Neuronal stem cell (in vitro differentiated cells): Measurements from ENCODE around the gene SYNE1.

Experiments used
- DNase-seq: peaks from one replicate; pipeline ENCODE4 v3.0.0-alpha.2; 2013; ENCODE audit warnings: low spot score
- H2AFZ ChIP-seq: one replicate; pipeline ENCODE4 v1.6.1; 2013; ENCODE audit warnings: mild to moderate bottlenecking, low read length, inconsistent platforms
- H2AK5ac ChIP-seq: 2 replicates; pipeline ENCODE4 v1.6.1; 2013; ENCODE audit warnings: low read depth, mild to moderate bottlenecking, inconsistent platforms, low read length, moderate library complexity, mixed read lengths
- H2BK120ac ChIP-seq: 2 replicates; pipeline ENCODE4 v1.6.1; 2013; ENCODE audit warnings: low read depth, mild to moderate bottlenecking, inconsistent platforms, low read length, moderate library complexity, mixed read lengths
- H2BK12ac ChIP-seq: one replicate; pipeline ENCODE4 v1.6.1; 2013; ENCODE audit warnings: low read length, inconsistent platforms
- H2BK15ac ChIP-seq: 2 replicates; pipeline ENCODE4 v1.6.1; 2013; ENCODE audit warnings: mild to moderate bottlenecking, low read length, inconsistent platforms, mixed read lengths
- H2BK5ac ChIP-seq: one replicate; pipeline ENCODE4 v1.6.1; 2013; ENCODE audit warnings: inconsistent platforms, mild to moderate bottlenecking, low read length, moderate library complexity
- H3K14ac ChIP-seq: one replicate; pipeline ENCODE4 v1.6.1; 2013; ENCODE audit warnings: low read length, inconsistent platforms
- H3K18ac ChIP-seq: 2 replicates; pipeline ENCODE4 v1.6.1; 2013; ENCODE audit warnings: low read length, inconsistent platforms
- H3K23ac ChIP-seq: 2 replicates; pipeline ENCODE4 v1.6.1; 2013; ENCODE audit warnings: low read depth, mild to moderate bottlenecking, mixed read lengths, low read length, inconsistent platforms; ENCODE audit not compliant: poor library complexity
- H3K27ac ChIP-seq: replicated peaks from 3 replicates; pipeline ENCODE4 v1.5.1; 2013; ENCODE audit warnings: low read length, inconsistent platforms
- H3K27me3 ChIP-seq, 3 experiments: 2 replicates each; pipeline ENCODE4 v1.6.1; 2013; ENCODE audit warnings: low read length in 3 of 3, mild to moderate bottlenecking in 2 of 3, inconsistent platforms in 1 of 3, low read depth in 1 of 3, mixed read lengths in 1 of 3, moderate library complexity in 1 of 3; ENCODE audit not compliant: control insufficient read depth in 3 of 3, insufficient read depth in 3 of 3
- H3K36me3 ChIP-seq, 2 donors: replicated peaks in 1 of 2; 2 replicates each; pipeline ENCODE4 v1.6.1; 2013; ENCODE audit warnings: low read length in 2 of 2; ENCODE audit not compliant: control insufficient read depth in 2 of 2, insufficient read depth in 2 of 2
- H3K4ac ChIP-seq: 2 replicates; pipeline ENCODE4 v1.6.1; 2013; ENCODE audit warnings: inconsistent platforms, mild to moderate bottlenecking, low read length, moderate library complexity
- H3K4me1 ChIP-seq, 2 donors: 1 replicate in 1 of 2; 2 replicates in 1 of 2; pipeline ENCODE4 v1.6.1; 2013; ENCODE audit warnings: low read length in 2 of 2, low read depth in 1 of 2; ENCODE audit not compliant: control insufficient read depth in 2 of 2, insufficient read depth in 1 of 2
- H3K4me2 ChIP-seq: one replicate; pipeline ENCODE4 v1.6.1; 2013; ENCODE audit warnings: mild to moderate bottlenecking, low read length, inconsistent platforms; ENCODE audit not compliant: insufficient read depth, poor library complexity, severe bottlenecking
- H3K4me3 ChIP-seq, 2 donors: 2 replicates each; pipeline ENCODE4 v1.5.1; 2013; ENCODE audit warnings: low read length in 2 of 2, mild to moderate bottlenecking in 2 of 2, inconsistent platforms in 1 of 2, moderate library complexity in 1 of 2
- H3K79me1 ChIP-seq: one replicate; pipeline ENCODE4 v1.6.1; 2013; ENCODE audit warnings: low read depth, mild to moderate bottlenecking, inconsistent platforms, low read length, moderate library complexity
- H3K9ac ChIP-seq: one replicate; pipeline ENCODE4 v1.6.1; 2013; ENCODE audit warnings: mild to moderate bottlenecking, low read depth, low read length, inconsistent platforms; ENCODE audit not compliant: poor library complexity
- H3K9me3 ChIP-seq, 2 donors: replicated peaks in 1 of 2; 2 replicates each; pipeline versions ENCODE3 to v1.6.1; 2013; ENCODE audit warnings: low read length in 2 of 2, mild to moderate bottlenecking in 2 of 2, inconsistent platforms in 1 of 2, low read depth in 1 of 2, mixed read lengths in 1 of 2, moderate library complexity in 1 of 2; ENCODE audit not compliant: control insufficient read depth in 2 of 2, insufficient read depth in 1 of 2
- H4K8ac ChIP-seq: one replicate; pipeline ENCODE4 v1.6.1; 2013; ENCODE audit warnings: low read depth, mild to moderate bottlenecking, inconsistent platforms, low read length, moderate library complexity
- H4K91ac ChIP-seq: one replicate; pipeline ENCODE4 v1.6.1; 2013; ENCODE audit warnings: low read length, low read depth, mild to moderate bottlenecking, inconsistent platforms; ENCODE audit not compliant: poor library complexity
- WGBS, 2 donors: extraction: QIAGEN DNeasy Blood & Tissue Kit; methylation state at CpG; one replicate each; pipeline ENCODE4 v1.1.7; 2013; ENCODE audit warnings: missing lambda C conversion rate in 2 of 2, mixed read lengths in 1 of 2; ENCODE audit not compliant: insufficient read length in 2 of 2, insufficient replicate concordance in 1 of 2; ENCODE audit errors: extremely low coverage in 2 of 2; 5-methylcytosine and 5-hydroxymethylcytosine counted together

SYNE1 gene

GRCh38 chr6:152267967-152268845 lies 369.0 kb downstream of the SYNE1 start:
- peak overlapping the region; percentile 50 for H2AFZ ChIP-seq
- no peaks in the 10 kb centered on the region for H3K27me3 ChIP-seq
- no peak overlapping the region for H3K14ac ChIP-seq
- no peak overlapping the region for H2BK15ac ChIP-seq
- no peak overlapping the region for H3K18ac ChIP-seq
- no peak overlapping the region for H3K4ac ChIP-seq
- no peak overlapping the region for H2BK120ac ChIP-seq
- H3K4me2 ChIP-seq: no peak overlapping the region
- DNase-seq: peak; percentile 35
- no peak overlapping the region for H3K23ac ChIP-seq
- H3K4me1 ChIP-seq: no peaks in the 10 kb centered on the region
- no peak overlapping the region for H3K9ac ChIP-seq
- no CpG with 5 or more reads among the region's 9 CpGs for WGBS, 2 donors
- H2AK5ac ChIP-seq: no peak overlapping the region
- no peaks in the 10 kb centered on the region for H3K79me1 ChIP-seq
- H3K27ac ChIP-seq: no peak overlapping the region
- no peak overlapping the region for H2BK5ac ChIP-seq
- H3K4me3 ChIP-seq: no peak overlapping the region
- H3K36me3 ChIP-seq: no peaks in the 10 kb centered on the region
- H2BK12ac ChIP-seq: no peak overlapping the region
- no peaks in the 10 kb centered on the region for H3K9me3 ChIP-seq
- no peak overlapping the region for H4K91ac ChIP-seq
- H4K8ac ChIP-seq: no peak overlapping the region

- Histone ChIP-seq H3K9me3 (peaks cover 0 to 8% of the 10 kb centered on the region in 2 donors), H4K91ac (no peak overlapping the region), H3K4ac (no peak overlapping the region), H2AFZ (no peak overlapping the region), H3K27me3 (no peaks in the 10 kb centered on the region), H2BK12ac (no peak overlapping the region), H3K9ac (no peak overlapping the region), H2AK5ac (no peak overlapping the region), H3K27ac (no peak overlapping the region), H3K4me2 (no peak overlapping the region), H3K18ac (no peak overlapping the region), H3K36me3 (no peaks in the 10 kb centered on the region), H3K4me3 (no peak overlapping the region), H3K14ac (no peak overlapping the region), H3K23ac (no peak overlapping the region), H2BK15ac (no peak overlapping the region), H2BK120ac (no peak overlapping the region), H4K8ac (no peak overlapping the region), H3K4me1 (no peaks in the 10 kb centered on the region), H2BK5ac (no peak overlapping the region), H3K79me1 (no peaks in the 10 kb centered on the region)
- DNase-seq: no peak
- no CpG with 5 or more reads among the region's 2 CpGs for WGBS, 2 donors
These were observed 371.5 kb downstream of the SYNE1 start for GRCh38 chr6:152265651-152266050.

GRCh38 chr6:152263582-152263981 lies 373.6 kb downstream of the SYNE1 start:
- Histone ChIP-seq H3K4ac (no peak overlapping the region), H2BK5ac (no peak overlapping the region), H3K9me3 (peaks cover 0 to 8% of the 10 kb centered on the region in 2 donors), H4K91ac (no peak overlapping the region), H3K9ac (no peak overlapping the region), H3K4me1 (no peaks in the 10 kb centered on the region), H4K8ac (no peak overlapping the region), H3K27me3 (no peaks in the 10 kb centered on the region), H2AK5ac (no peak overlapping the region), H3K23ac (no peak overlapping the region), H3K79me1 (no peaks in the 10 kb centered on the region), H2BK15ac (no peak overlapping the region), H3K14ac (no peak overlapping the region), H3K4me2 (no peak overlapping the region), H2BK120ac (no peak overlapping the region), H2BK12ac (no peak overlapping the region), H3K36me3 (no peaks in the 10 kb centered on the region), H3K4me3 (no peak overlapping the region), H2AFZ (no peak overlapping the region), H3K27ac (no peak overlapping the region), H3K18ac (no peak overlapping the region)
- DNase-seq: no peak
- no CpG with 5 or more reads among the region's 1 CpG for whole genome bisulfite sequencing, 2 donors

GRCh38 chr6:152261179-152261578 lies 376.0 kb downstream of the SYNE1 start:
- Histone ChIP-seq H2BK5ac (no peak overlapping the region), H3K4ac (no peak overlapping the region), H2AFZ (no peak overlapping the region), H2BK15ac (no peak overlapping the region), H3K4me1 (no peaks in the 10 kb centered on the region), H3K18ac (no peak overlapping the region), H3K27ac (no peak overlapping the region), H3K23ac (no peak overlapping the region), H3K9ac (no peak overlapping the region), H3K79me1 (no peaks in the 10 kb centered on the region), H3K14ac (no peak overlapping the region), H3K36me3 (no peaks in the 10 kb centered on the region), H2AK5ac (no peak overlapping the region), H4K91ac (no peak overlapping the region), H3K9me3 (peaks cover 0 to 8% of the 10 kb centered on the region in 2 donors), H2BK120ac (no peak overlapping the region), H3K4me2 (no peak overlapping the region), H2BK12ac (no peak overlapping the region), H4K8ac (no peak overlapping the region), H3K4me3 (no peak overlapping the region), H3K27me3 (no peaks in the 10 kb centered on the region)
- DNase-seq: no peak
- WGBS, 2 donors: no CpG with 5 or more reads among the region's 4 CpGs
